Activated T-cell treated with anti-CD3 and anti-CD28 coated beads, Interleukin-2, amount 50 U/mL, for 72 hours (primary cell): ENCODE data around the gene SPATA25. TPM values are rescaled to one million over a fixed set of nuclear protein-coding genes. Genes with fewer than 3 reads are reported as not detected.

ENCODE experiments used
- ATAC-seq, 2 donors: fragments of 150-1000 bp; cut with Tn5 transposase; replicated peaks in 1 of 2; 2 replicates each; pipeline ENCODE4 v1.10.0; 2021; ENCODE audit warnings: moderate library complexity in 2 of 2, mild to moderate bottlenecking in 1 of 2
- DNase-seq, 2 donors: peaks; one replicate each; pipeline ENCODE4 v3.0.0; 2021 to 2022; ENCODE audit warnings: mixed read lengths in 1 of 2
- H3K27ac Mint-ChIP-seq: one replicate; pipeline ENCODE4 v1.8.0; 2022; ENCODE audit warnings: mild to moderate bottlenecking, moderate library complexity, mixed read lengths
- H3K27me3 Mint-ChIP-seq: one replicate; pipeline ENCODE4 v1.8.0; 2022; ENCODE audit warnings: low read depth, mixed read lengths
- H3K36me3 Mint-ChIP-seq, 2 donors: one replicate each; pipeline ENCODE4 v1.8.0; 2022; ENCODE audit warnings: mixed read lengths in 2 of 2, mild to moderate bottlenecking in 1 of 2; ENCODE audit not compliant: insufficient read depth in 2 of 2
- H3K4me1 Mint-ChIP-seq: one replicate; pipeline ENCODE4 v1.8.0; 2022; ENCODE audit warnings: low read depth, mixed read lengths
- H3K4me3 Mint-ChIP-seq, 2 donors: one replicate each; pipeline ENCODE4 v1.8.0; 2022; ENCODE audit warnings: mild to moderate bottlenecking in 2 of 2, mixed read lengths in 2 of 2, moderate library complexity in 2 of 2
- H3K9me3 Mint-ChIP-seq, 2 donors: one replicate each; pipeline ENCODE4 v1.8.0; 2022; ENCODE audit warnings: mixed read lengths in 2 of 2
- total RNA-seq, 2 donors: library from RNA; stranded (reverse); gene quantifications; one replicate each; pipeline ENCODE4 v1.2.3, GENCODE V29; 2022

SPATA25 gene
- total RNA-seq, 2 donors from 2014 or later, result 0.46 to 0.90 TPM

DNA sequence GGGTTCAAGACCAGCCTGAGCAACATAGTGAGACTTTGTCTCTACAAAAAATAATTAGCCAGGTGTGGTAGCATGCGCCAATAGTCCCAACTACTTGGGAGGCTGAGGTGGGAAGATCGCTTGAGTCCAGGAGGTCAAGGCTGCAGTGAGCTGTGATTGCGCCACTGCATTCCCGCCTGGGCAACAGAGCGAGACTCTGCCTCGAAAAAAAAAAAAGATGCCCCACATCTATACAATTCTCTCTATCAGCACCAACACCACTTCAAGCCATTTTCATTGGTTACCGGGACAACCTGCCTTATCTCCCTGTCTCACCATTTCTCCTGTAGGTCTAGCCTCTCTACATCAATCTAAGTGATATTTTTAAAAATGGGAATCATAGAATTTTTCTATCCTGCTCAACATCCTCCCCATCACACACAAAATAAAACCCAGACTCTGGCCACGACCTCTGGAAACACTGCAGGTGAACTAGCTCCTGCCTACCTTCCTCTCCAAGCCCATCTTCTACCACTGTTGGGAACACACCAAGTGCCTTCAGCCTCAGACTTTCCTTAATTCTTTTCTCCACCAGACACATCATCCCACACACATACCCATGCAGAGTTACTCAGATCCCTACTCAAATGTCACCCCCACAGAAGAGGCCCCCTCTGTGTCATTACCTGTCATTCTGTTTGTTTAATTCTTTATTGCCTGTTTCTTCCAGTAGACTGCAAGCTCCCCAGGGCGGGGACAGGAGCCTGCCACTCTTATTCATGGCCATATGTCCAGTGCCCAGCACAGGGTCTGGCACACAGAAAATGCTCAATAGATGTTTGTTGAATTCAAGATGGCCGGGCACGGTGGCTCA, 34.1 kb upstream of the SPATA25 start:
- ATAC-seq, result peak; percentile 40 to 57
- Mint-ChIP-seq H3K36me3 (no peaks in the 10 kb centered on the region), H3K27me3 (peaks cover 11% of the 10 kb centered on the region), H3K4me1 (peaks cover 12% of the 10 kb centered on the region), H3K9me3 (no peaks in the 10 kb centered on the region), H3K4me3 (no peak overlapping the region), H3K27ac (no peak overlapping the region)
- no peak for DNase-seq

DNA sequence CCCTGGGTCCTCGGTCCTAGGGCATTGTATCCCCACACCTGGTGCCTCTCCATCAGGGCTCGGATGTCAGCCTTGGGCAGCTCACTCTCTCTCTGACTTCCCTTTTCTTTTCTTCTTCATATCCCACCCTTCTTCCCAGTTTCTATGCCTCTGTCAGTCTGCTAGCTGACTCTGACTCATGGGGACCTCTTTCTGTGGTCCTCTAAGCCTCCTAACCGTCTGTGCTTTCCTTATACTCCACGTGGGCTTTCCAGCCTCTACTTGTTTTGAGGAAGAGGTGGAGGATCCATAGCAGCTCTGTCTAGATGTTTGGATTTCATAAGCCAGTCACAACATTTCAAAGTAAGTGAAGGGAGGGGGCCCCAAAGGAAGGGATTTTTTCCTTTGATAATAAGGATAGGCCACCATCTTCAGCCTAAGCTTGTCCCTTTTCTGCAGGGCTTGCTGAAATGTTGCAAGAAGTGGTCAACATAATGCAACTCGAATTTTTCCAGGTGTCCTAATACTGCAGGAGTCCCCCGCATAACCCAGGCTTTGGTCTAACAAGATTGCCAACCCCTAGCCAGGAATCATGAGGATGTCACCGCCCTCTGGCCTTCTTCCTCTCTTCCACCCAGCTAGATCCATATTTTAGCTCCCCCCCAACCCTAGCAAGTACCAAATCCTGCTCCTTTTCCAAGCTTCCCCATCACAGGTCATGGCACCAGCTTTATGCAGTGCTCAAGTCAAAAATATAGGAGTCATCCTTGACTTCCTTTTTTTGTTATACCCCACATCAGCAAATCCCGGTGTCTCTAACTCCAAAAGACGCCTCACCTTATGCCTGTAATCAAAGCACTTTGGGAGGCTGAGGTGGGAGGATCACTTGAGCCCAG, 33.3 kb upstream of the SPATA25 start:
- ATAC-seq (no peak), DNase-seq (no peak)
- H3K4me1 Mint-ChIP-seq, result peaks cover 12% of the 10 kb centered on the region
- H3K36me3 Mint-ChIP-seq, result no peaks in the 10 kb centered on the region
- peaks cover 17% of the 10 kb centered on the region for H3K27me3 Mint-ChIP-seq
- no peaks in the 10 kb centered on the region for H3K9me3 Mint-ChIP-seq
- H3K27ac Mint-ChIP-seq, result no peak overlapping the region
- no peak overlapping the region for H3K4me3 Mint-ChIP-seq

DNA sequence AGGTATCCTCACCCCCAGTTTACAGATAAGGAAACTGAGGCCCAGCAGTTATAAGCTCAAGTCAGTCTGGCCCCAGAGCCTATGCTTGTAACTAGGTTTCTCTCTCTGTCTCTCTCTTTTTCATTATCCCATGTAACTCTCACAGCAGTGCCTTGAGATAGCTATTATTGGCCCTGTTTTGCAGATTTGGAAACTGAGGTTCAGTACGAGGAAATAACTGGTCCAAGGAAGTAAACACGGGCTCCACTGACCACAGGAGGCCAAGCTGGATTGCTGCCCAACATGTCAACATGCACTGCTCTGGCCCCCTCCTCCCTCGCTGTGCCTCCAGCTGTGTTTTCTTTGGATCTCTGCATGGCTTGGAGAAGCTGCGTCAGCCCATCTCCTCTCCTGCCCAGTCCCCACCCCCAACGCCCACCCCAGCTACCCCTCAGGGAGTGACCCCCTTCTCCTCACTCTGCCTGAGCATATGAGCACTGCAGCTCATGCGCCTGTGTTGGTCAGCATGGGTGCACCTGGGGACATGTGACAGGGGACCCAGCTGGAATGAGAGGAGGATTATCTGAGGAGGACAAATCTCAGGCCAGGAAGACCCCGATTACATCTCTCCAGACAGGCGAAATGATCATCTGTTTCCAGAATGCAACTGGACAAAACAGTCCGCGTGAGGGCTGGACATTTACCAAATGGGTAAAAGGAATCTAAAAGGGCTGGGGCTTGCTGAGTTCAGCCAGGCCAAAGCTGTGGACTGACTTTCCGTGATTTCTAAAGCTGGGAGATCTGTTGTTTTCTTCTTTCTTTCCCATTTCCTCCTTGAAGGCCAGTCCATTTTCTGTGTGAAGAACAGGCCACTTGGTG, 32.3 kb upstream of the SPATA25 start:
- ATAC-seq (no peak), DNase-seq (no peak)
- peaks cover 12% of the 10 kb centered on the region for H3K4me1 Mint-ChIP-seq
- peaks cover 19% of the 10 kb centered on the region for H3K27me3 Mint-ChIP-seq
- no peak overlapping the region for H3K4me3 Mint-ChIP-seq
- no peaks in the 10 kb centered on the region for H3K9me3 Mint-ChIP-seq
- no peak overlapping the region for H3K27ac Mint-ChIP-seq
- no peaks in the 10 kb centered on the region for H3K36me3 Mint-ChIP-seq

DNA sequence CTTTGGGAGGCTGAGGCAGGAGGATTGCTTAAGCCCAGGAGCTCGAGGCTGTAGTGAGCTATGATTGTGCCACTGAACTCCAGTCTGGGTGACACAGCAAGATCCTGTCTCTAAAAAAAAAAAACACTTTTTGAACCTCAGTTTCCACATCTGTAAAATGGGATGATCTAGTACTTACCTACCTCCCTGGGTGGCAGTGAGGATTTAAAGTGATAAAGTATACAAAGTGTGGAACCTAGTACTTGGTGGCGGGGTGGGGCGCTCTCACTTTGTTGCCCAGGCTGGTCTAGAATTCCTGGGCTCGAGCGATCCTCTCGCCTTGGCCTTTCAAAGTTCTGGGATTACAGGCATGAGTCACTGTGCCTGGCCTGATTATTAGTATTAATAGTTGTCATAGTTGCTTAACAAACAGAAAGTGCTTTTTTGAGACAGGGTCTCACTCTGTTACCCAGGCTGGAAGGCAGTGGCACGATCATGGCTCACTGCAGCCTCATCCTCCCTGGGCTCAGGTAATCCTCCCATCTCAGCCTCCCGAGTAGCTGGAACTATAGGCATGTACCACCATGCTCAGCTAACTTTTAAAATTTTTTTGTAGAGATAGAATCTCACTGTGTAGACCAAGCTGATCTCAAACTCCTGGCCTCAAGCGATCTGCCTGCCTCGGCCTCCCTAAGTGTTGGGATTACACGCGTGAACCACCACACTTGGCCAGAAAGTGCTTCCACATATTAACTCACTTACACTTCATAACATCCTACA, 31.5 kb upstream of the SPATA25 start:
- H3K4me1 Mint-ChIP-seq, result peaks cover 7% of the 10 kb centered on the region
- H3K4me3 Mint-ChIP-seq, result no peak overlapping the region
- DNase-seq (no peak), ATAC-seq (no peak)
- H3K27me3 Mint-ChIP-seq, result peaks cover 27% of the 10 kb centered on the region
- no peaks in the 10 kb centered on the region for H3K36me3 Mint-ChIP-seq
- H3K9me3 Mint-ChIP-seq, result no peaks in the 10 kb centered on the region
- H3K27ac Mint-ChIP-seq, result no peak overlapping the region

DNA sequence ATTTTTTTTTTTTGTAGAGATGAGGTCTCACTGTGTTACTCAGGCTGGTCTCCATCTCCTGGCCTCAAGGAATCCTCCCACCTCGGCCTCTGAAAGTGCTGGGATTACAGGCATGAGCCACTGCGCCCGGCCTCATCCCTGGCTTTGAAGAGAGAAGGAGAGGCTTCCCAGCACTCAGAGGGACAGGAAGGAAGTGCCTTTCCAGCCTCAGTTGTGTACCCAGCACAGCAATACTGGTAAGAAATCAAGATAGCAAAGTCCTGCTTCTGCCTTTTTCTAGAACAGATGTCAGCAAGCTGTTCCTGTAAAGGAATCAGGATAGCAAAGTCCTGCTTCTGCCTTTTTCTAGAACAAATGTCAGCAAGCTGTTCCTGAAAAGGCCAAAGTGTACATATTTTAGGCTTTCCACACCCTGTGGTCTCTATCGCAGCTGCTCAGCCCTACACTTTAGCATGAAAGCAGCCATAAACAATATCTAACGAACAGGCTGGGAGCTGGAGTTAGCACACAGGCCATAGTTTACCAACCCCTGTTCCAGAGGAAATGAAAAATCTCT, 30.8 kb upstream of the SPATA25 start:
- DNase-seq, result no peak
- H3K27ac Mint-ChIP-seq, result no peak overlapping the region
- H3K4me1 Mint-ChIP-seq, result peaks cover 7% of the 10 kb centered on the region
- no peak overlapping the region for H3K4me3 Mint-ChIP-seq
- H3K9me3 Mint-ChIP-seq, result no peaks in the 10 kb centered on the region
- no peak for ATAC-seq
- peaks cover 27% of the 10 kb centered on the region for H3K27me3 Mint-ChIP-seq
- no peaks in the 10 kb centered on the region for H3K36me3 Mint-ChIP-seq

DNA sequence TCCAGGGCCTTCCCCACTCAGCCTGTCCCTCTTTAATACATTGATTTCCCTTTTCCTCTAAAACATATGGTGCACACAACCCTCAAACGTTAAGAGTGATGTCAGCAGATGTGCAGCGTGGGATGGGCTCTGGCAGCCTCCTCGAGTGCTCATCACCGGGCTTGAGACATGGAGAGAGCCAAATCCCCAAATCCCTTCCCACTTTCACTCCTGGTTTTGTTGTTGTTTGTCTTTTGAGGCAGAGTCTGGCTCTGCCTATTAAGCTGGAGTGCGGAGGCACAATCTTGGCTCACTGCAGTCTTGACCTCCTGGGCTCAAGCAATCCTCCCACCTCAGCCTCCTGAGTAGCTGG, 30.3 kb upstream of the SPATA25 start:
- ATAC-seq (no peak), DNase-seq (no peak)
- H3K36me3 Mint-ChIP-seq, result no peaks in the 10 kb centered on the region
- peaks cover 27% of the 10 kb centered on the region for H3K27me3 Mint-ChIP-seq
- peaks cover 7% of the 10 kb centered on the region for H3K4me1 Mint-ChIP-seq
- H3K9me3 Mint-ChIP-seq, result no peaks in the 10 kb centered on the region
- H3K27ac Mint-ChIP-seq, result no peak overlapping the region
- H3K4me3 Mint-ChIP-seq, result no peak overlapping the region

DNA sequence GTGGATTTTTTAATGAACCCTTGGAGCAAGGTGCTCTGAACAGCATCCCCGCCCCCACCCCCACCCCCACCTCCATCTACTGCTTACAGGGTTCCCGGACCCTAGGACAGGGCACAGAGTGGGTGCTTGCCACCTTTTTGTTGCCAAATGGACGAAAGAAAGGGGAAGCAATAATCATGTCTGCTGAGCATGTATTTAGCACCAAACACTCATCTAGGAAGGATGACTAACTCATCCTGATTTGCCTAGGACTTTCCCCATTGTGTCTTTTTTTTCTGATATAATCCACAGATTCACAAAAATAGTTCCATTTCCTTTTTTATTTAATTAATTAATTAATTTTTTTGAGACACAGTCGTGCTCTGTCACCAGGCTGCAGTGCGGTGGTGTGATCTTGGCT, 25.7 kb upstream of the SPATA25 start:
- Mint-ChIP-seq H3K9me3 (no peaks in the 10 kb centered on the region), H3K4me3 (peak overlapping the region; percentile 52 to 74), H3K36me3 (no peaks in the 10 kb centered on the region), H3K27ac (no peak overlapping the region), H3K27me3 (peaks cover 16% of the 10 kb centered on the region), H3K4me1 (peaks cover 21% of the 10 kb centered on the region)
- DNase-seq (no peak), ATAC-seq (no peak)

DNA sequence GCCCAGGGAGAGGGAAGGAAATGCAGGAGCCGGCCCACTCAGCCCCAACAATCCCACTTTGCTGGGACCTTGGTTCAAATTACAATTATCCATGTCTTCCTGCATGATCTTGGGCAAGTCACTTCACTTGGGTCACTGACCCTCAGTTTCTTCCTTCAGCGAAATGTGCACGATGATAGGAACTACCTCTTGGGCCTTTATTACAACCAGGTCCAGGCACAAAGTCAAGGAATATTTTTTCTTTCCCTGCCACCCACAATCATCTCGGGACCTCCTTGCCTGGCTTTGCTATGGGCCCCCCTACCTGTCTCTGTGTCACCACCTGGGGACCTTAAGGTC, 24.9 kb upstream of the SPATA25 start:
- ATAC-seq (no peak), DNase-seq (no peak)
- H3K36me3 Mint-ChIP-seq, result no peaks in the 10 kb centered on the region
- H3K27ac Mint-ChIP-seq, result no peak overlapping the region
- peaks cover 16% of the 10 kb centered on the region for H3K27me3 Mint-ChIP-seq
- peaks cover 24% of the 10 kb centered on the region for H3K4me1 Mint-ChIP-seq
- H3K4me3 Mint-ChIP-seq, result peak overlapping the region; percentile 63 to 83
- H3K9me3 Mint-ChIP-seq, result no peaks in the 10 kb centered on the region

DNA sequence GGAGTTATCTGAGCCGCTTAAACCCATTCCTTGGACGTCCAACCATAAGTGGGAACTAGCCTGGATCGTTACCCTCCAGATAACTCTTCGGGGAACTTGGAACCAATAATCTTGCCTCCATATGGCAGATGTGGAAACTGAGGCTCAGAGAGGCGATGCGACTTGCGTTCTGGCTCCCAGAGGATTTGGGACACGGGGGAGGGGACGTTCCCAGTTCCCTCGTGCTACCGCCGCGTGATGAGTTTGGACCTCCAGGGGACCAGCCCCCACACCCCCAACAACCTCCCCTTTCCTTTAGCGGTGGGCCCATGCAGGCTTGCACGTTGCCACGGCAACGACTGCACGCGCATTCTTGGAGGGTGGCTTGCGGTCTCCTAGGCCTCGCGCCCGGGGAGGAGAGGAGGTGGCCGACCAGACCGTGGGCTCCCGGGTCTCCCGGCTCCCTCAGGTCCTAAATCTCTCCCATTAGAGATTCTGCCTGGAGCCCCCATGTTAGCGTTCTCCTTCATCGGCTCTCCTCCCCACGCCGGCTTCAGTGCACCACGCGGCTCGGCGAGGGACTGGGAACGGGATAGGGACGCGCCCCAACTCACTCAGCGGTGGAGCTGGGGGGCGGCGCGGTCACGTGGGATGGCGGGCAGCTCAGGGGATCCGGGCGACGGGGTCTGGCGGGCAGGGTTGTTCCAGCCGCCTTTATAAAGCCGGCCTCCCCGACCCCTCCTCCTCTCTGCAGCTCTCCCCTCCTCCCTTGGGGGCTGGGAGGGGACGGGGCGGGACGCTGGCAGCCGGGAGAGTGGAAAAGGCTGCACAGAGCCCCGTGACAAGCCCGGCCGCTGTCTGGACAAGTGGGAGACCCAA, 24.3 kb upstream of the SPATA25 start, which contains the start of gene PLTP:
PLTP (minus strand) TSS at position 670 of the 858 bp plus-strand sequence. CDS start 703 bp downstream, outside the sequence.
- Mint-ChIP-seq H3K9me3 (no peaks in the 10 kb centered on the region), H3K27me3 (peaks cover 16% of the 10 kb centered on the region), H3K4me3 (peak within 1 kb of the TSS; percentile 63 to 83), H3K36me3 (no peaks in the 10 kb centered on the region), H3K4me1 (peaks cover 24% of the 10 kb centered on the region), H3K27ac (no peak within 1 kb of the TSS)
- DNase-seq (peak; percentile 39 to 47), ATAC-seq (no peak)

DNA sequence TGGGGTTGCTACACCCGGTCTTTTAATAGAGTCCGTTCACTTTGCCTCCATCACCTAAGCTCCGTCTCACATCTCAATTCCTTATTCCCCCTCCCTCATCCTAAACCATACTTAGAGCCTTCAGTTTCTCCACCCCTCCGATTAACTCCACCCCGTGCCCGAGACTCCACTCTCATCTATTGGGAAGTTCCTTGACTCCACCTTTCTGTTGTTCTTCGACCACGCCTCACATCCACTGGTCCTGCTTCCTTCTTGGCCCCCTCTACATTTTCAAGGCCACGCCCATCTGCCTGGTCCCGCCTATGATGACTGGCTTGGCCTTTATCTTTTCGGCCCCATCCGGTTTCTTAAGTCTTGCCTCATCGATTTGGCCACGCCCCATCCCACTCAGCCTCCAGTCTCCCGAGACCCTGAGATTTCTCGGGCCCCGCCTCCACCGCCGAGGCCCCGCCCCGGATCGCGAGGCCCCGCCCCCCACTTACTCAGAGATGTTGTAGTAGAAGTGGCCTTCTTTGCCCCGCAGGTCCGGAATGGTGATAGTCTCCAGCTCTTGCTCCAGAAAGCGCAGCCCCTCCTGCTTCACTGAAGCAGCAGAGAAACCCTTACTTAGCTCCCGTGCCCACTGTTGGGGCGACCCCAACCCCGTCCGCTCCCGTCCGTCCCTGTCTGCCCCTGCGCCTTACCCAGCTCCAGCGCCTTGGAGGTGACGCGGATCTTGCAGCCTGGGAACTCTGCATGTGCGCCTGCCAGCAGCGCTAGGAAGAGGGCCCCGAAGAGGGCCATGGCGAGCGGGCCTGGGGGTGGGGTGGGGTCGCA, 23.5 kb upstream of the SPATA25 start:
- Mint-ChIP-seq H3K9me3 (no peaks in the 10 kb centered on the region), H3K4me3 (peak overlapping the region; percentile 63 to 83), H3K27ac (peak overlapping the region; percentile 12), H3K27me3 (peaks cover 12% of the 10 kb centered on the region), H3K4me1 (peaks cover 24% of the 10 kb centered on the region), H3K36me3 (no peaks in the 10 kb centered on the region)
- peak; percentile 92 to 95 for ATAC-seq
- DNase-seq, result peak; percentile 98 to 99
